ENCODE results near the gene AKT3.

DNA sequence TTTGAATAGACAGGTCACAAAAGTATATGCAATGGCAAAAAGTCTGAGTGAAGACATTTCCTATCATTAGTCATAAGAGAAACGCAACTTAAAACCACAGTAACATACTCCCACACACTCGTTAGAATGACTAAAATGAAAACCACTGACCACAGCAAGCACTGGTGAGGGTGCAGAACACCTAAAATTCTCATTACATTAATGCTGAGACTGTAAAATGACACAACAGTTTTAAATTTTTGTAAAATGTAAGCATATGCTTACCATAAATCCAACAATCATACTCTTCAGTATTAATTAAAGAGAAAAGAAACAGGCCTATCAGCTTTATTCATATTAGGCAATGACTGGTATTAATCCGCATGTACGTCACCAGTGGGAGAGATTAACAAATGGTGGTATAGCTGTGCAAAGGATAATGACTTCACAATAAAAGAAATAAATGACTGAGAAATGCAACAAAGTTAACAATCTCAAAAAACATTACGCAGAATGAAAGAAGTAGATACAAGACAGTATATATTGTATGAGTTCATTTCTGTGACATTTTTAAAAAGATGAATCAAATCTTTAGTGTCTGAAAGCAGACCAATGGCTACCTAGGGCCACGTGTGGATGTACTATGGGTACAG is 253.5 kb downstream of the AKT3 start:
- TF ChIP-seq, protein P1, sequence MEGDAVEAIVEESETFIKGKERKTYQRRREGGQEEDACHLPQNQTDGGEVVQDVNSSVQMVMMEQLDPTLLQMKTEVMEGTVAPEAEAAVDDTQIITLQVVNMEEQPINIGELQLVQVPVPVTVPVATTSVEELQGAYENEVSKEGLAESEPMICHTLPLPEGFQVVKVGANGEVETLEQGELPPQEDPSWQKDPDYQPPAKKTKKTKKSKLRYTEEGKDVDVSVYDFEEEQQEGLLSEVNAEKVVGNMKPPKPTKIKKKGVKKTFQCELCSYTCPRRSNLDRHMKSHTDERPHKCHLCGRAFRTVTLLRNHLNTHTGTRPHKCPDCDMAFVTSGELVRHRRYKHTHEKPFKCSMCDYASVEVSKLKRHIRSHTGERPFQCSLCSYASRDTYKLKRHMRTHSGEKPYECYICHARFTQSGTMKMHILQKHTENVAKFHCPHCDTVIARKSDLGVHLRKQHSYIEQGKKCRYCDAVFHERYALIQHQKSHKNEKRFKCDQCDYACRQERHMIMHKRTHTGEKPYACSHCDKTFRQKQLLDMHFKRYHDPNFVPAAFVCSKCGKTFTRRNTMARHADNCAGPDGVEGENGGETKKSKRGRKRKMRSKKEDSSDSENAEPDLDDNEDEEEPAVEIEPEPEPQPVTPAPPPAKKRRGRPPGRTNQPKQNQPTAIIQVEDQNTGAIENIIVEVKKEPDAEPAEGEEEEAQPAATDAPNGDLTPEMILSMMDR (conservative IDR thresholded peaks at IDR 0.05; ENCODE audit: low read length), result no peak
- no peak for TF ChIP-seq EZH2phosphoT487 (IDR thresholded peaks at IDR 0.05; ENCODE audit: borderline replicate concordance)
